Naive thymus-derived CD4-positive, alpha-beta T cell (primary cell): ENCODE measurements around the gene PCDHGC5. TPM values are rescaled to one million over a fixed set of nuclear protein-coding genes. Genes with fewer than 3 reads are reported as not detected.

ENCODE experiments used
- ATAC-seq: fragments of 150-1000 bp; cut with Tn5 transposase; 2 replicates; pipeline ENCODE4 v1.10.0; 2021; ENCODE audit warnings: mild to moderate bottlenecking, moderate library complexity
- CTCF ChIA-PET: fragments of 350-600 bp; sonication (Branson Sonifier 250); formaldehyde crosslinking; loops from one replicate; lab custom pipeline; 2021; ENCODE audit warnings: antibody characterized with exemption; lab: Charles Lee
- POLR2A ChIA-PET: fragments of 350-600 bp; sonication (Branson Sonifier 250); formaldehyde crosslinking; loops from one replicate; lab custom pipeline; 2021; ENCODE audit warnings: antibody characterized with exemption, inconsistent platforms; lab: Charles Lee
- DNase-seq, 9 donors: peaks; one replicate each; pipeline versions ENCODE4 v3.0.0 to v3.0.0-alpha.2; 2020 to 2022; ENCODE audit warnings: mixed read lengths in 1 of 9
- H3K27ac ChIP-seq: one replicate; pipeline ENCODE4 v1.7.0; 2013; ENCODE audit warnings: mild to moderate bottlenecking, low read depth, low read length, moderate library complexity
- H3K27me3 ChIP-seq, 2 donors: one replicate each; pipeline ENCODE4 v1.7.0; 2013; ENCODE audit warnings: low read length in 2 of 2, mild to moderate bottlenecking in 2 of 2, moderate library complexity in 2 of 2; ENCODE audit not compliant: control insufficient read depth in 2 of 2, insufficient read depth in 2 of 2
- H3K36me3 ChIP-seq, 3 experiments: 1 replicate in 2 of 3; 2 replicates in 1 of 3; pipeline ENCODE4 v1.7.0; 2013; ENCODE audit warnings: low read length in 3 of 3, mild to moderate bottlenecking in 3 of 3, moderate library complexity in 1 of 3; ENCODE audit not compliant: insufficient read depth in 3 of 3, control insufficient read depth in 2 of 3
- H3K4me1 ChIP-seq, 2 donors: one replicate each; pipeline ENCODE4 v1.7.0; 2013; ENCODE audit warnings: low read length in 2 of 2, mild to moderate bottlenecking in 2 of 2, moderate library complexity in 1 of 2; ENCODE audit not compliant: control insufficient read depth in 2 of 2, insufficient read depth in 2 of 2
- H3K4me3 ChIP-seq: 2 replicates; pipeline ENCODE4 v1.7.0; 2013; ENCODE audit warnings: mild to moderate bottlenecking, low read length
- H3K9me3 ChIP-seq, 3 experiments: 1 replicate in 2 of 3; 2 replicates in 1 of 3; pipeline ENCODE4 v1.7.0; 2013; ENCODE audit warnings: low read length in 3 of 3; ENCODE audit not compliant: control insufficient read depth in 2 of 3
- H3K27ac Mint-ChIP-seq, 9 donors: one replicate each; pipeline ENCODE4 v1.8.0; 2020 to 2022; ENCODE audit warnings: mixed read lengths in 9 of 9, mild to moderate bottlenecking in 8 of 9, moderate library complexity in 5 of 9, inconsistent platforms in 2 of 9
- H3K27me3 Mint-ChIP-seq, 5 donors: one replicate each; pipeline ENCODE4 v1.8.0; 2021 to 2022; ENCODE audit warnings: mixed read lengths in 5 of 5, mild to moderate bottlenecking in 1 of 5
- H3K36me3 Mint-ChIP-seq, 5 donors: one replicate each; pipeline ENCODE4 v1.8.0; 2020 to 2022; ENCODE audit warnings: mixed read lengths in 5 of 5, mild to moderate bottlenecking in 3 of 5, inconsistent platforms in 1 of 5
- H3K4me1 Mint-ChIP-seq, 7 donors: one replicate each; pipeline ENCODE4 v1.8.0; 2020 to 2022; ENCODE audit warnings: mixed read lengths in 7 of 7, mild to moderate bottlenecking in 3 of 7, inconsistent platforms in 1 of 7
- H3K4me3 Mint-ChIP-seq, 10 donors: one replicate each; pipeline ENCODE4 v1.8.0; 2020 to 2022; ENCODE audit warnings: mild to moderate bottlenecking in 10 of 10, mixed read lengths in 10 of 10, moderate library complexity in 6 of 10, inconsistent platforms in 2 of 10
- H3K9me3 Mint-ChIP-seq, 11 donors: one replicate each; pipeline ENCODE4 v1.8.0; 2020 to 2022; ENCODE audit warnings: mixed read lengths in 11 of 11, mild to moderate bottlenecking in 4 of 11, inconsistent platforms in 1 of 11, moderate library complexity in 1 of 11
- intact Hi-C, 2 donors: fragments of 100-400 bp; cut with micrococcal nuclease; formaldehyde crosslinking; loops; one replicate each; pipeline ENCODE4 v1.15.1; 2023
- polyA plus RNA-seq, 2 donors: library from polyadenylated mRNA; unstranded; fragments of 300-500 nt; fragmentation: Illumina TruSeq; gene quantifications; one replicate each; pipeline ENCODE4 v1.2.3, GENCODE V29; 2021
- total RNA-seq, 6 experiments: library from RNA in 5 of 6; stranded (reverse) in 5 of 6; gene quantifications; 1 replicate in 5 of 6; 2 replicates in 1 of 6; pipeline ENCODE4 v1.2.3 and lab custom pipeline; 2021 to 2026

The PCDHGC5 gene
- total and polyA plus RNA-seq, 7 experiments from 2014 or later: 0.13 TPM; not detected in 6

- no peak for DNase-seq
- no peak overlapping the region for H3K4me3 Mint-ChIP-seq
- peaks cover 0 to 5% (median 0%) of the 10 kb centered on the region in 11 donors for H3K9me3 Mint-ChIP-seq
- ATAC-seq: no peak
- peaks cover 47 to 77% (median 51%) of the 10 kb centered on the region in 5 donors for H3K27me3 Mint-ChIP-seq
- H3K36me3 Mint-ChIP-seq: peaks cover 0 to 5% (median 4%) of the 10 kb centered on the region in 5 donors
- H3K27ac Mint-ChIP-seq: no peak overlapping the region
- H3K4me1 Mint-ChIP-seq: peaks cover 1 to 24% (median 11%) of the 10 kb centered on the region in 7 donors
- intact Hi-C loops: no loop called here
- H3K4me3 ChIP-seq: no peak overlapping the region
- H3K36me3 ChIP-seq: no peaks in the 10 kb centered on the region
- H3K27ac ChIP-seq: no peak overlapping the region
- peaks cover 0 to 3% of the 10 kb centered on the region in 2 donors for H3K27me3 ChIP-seq
- H3K4me1 ChIP-seq: no peaks in the 10 kb centered on the region
- H3K9me3 ChIP-seq: no peaks in the 10 kb centered on the region
- POLR2A ChIA-PET: no interaction called here
- CTCF ChIA-PET: no interaction called here
Observed at GRCh38 chr5:141494761-141495452, 6.0 kb downstream of the PCDHGC5 start.

GRCh38 chr5:141495453-141495811 is 6.6 kb downstream of the PCDHGC5 start:
- POLR2A ChIA-PET: no interaction called here
- DNase-seq: no peak
- Histone ChIP-seq H3K27ac (no peak overlapping the region), H3K36me3 (no peaks in the 10 kb centered on the region), H3K27me3 (peaks cover 0 to 3% of the 10 kb centered on the region in 2 donors), H3K4me1 (no peaks in the 10 kb centered on the region), H3K9me3 (no peaks in the 10 kb centered on the region), H3K4me3 (no peak overlapping the region)
- Mint-ChIP-seq H3K36me3 (peaks cover 0 to 5% (median 4%) of the 10 kb centered on the region in 5 donors), H3K9me3 (peaks cover 0 to 5% (median 0%) of the 10 kb centered on the region in 11 donors), H3K4me3 (peak overlapping the region in 1 of 10 donors; percentile 20), H3K27ac (no peak overlapping the region), H3K4me1 (peaks cover 1 to 24% (median 11%) of the 10 kb centered on the region in 7 donors), H3K27me3 (peaks cover 42 to 71% (median 46%) of the 10 kb centered on the region in 5 donors)
- no peak for ATAC-seq
- intact Hi-C loops: no loop called here
- CTCF ChIA-PET: no interaction called here

GRCh38 chr5:141496038-141496437 is 7.2 kb downstream of the PCDHGC5 start:
- Histone ChIP-seq H3K9me3 (no peaks in the 10 kb centered on the region), H3K27ac (no peak overlapping the region), H3K27me3 (peaks cover 0 to 3% of the 10 kb centered on the region in 2 donors), H3K36me3 (no peaks in the 10 kb centered on the region), H3K4me3 (no peak overlapping the region), H3K4me1 (no peaks in the 10 kb centered on the region)
- Mint-ChIP-seq H3K36me3 (peaks cover 0 to 5% (median under 1%) of the 10 kb centered on the region in 5 donors), H3K27me3 (peaks cover 36 to 65% (median 40%) of the 10 kb centered on the region in 5 donors), H3K27ac (no peak overlapping the region), H3K9me3 (peaks cover 0 to 3% (median 0%) of the 10 kb centered on the region in 11 donors), H3K4me1 (peaks cover 1 to 20% (median 10%) of the 10 kb centered on the region in 7 donors), H3K4me3 (no peak overlapping the region)
- intact Hi-C loops: no loop called here
- POLR2A ChIA-PET: no interaction called here
- DNase-seq (no peak), ATAC-seq (no peak)
- CTCF ChIA-PET: no interaction called here

- Histone ChIP-seq H3K36me3 (no peaks in the 10 kb centered on the region), H3K4me1 (no peaks in the 10 kb centered on the region), H3K27me3 (no peaks in the 10 kb centered on the region), H3K4me3 (no peak overlapping the region), H3K9me3 (no peaks in the 10 kb centered on the region), H3K27ac (no peak overlapping the region)
- POLR2A ChIA-PET: no interaction called here
- peaks cover 0 to 2% (median 0%) of the 10 kb centered on the region in 11 donors for H3K9me3 Mint-ChIP-seq
- H3K4me3 Mint-ChIP-seq: no peak overlapping the region
- H3K36me3 Mint-ChIP-seq: no peaks in the 10 kb centered on the region
- H3K27me3 Mint-ChIP-seq: peaks cover 3 to 27% (median 15%) of the 10 kb centered on the region in 5 donors
- DNase-seq: no peak
- CTCF ChIA-PET: interaction anchor here (1.5 kb wide), 1 partner anchor 10 kb away, joined by 3 read pairs; no protein-coding TSS in a partner anchor
- no peaks in the 10 kb centered on the region for H3K4me1 Mint-ChIP-seq
- no peak for ATAC-seq
- intact Hi-C loops: no loop called here
- H3K27ac Mint-ChIP-seq: no peak overlapping the region
Observed at GRCh38 chr5:141501761-141502160, 12.9 kb downstream of the PCDHGC5 start.

- Mint-ChIP-seq H3K36me3 (no peaks in the 10 kb centered on the region), H3K27me3 (peaks cover 0 to 16% (median 4%) of the 10 kb centered on the region in 5 donors), H3K9me3 (peaks cover 0 to 2% (median 0%) of the 10 kb centered on the region in 11 donors), H3K4me1 (no peaks in the 10 kb centered on the region), H3K27ac (no peak overlapping the region), H3K4me3 (no peak overlapping the region)
- Histone ChIP-seq H3K4me3 (no peak overlapping the region), H3K27ac (no peak overlapping the region), H3K27me3 (no peaks in the 10 kb centered on the region), H3K4me1 (no peaks in the 10 kb centered on the region), H3K36me3 (no peaks in the 10 kb centered on the region), H3K9me3 (no peaks in the 10 kb centered on the region)
- POLR2A ChIA-PET: no interaction called here
- intact Hi-C loops: no loop called here
- no peak for ATAC-seq
- DNase-seq: no peak
- CTCF ChIA-PET: no interaction called here
Observed at GRCh38 chr5:141503681-141504080, 14.8 kb downstream of the PCDHGC5 start.

- intact Hi-C loops: no loop called here
- H3K27me3 Mint-ChIP-seq: peaks cover 0 to 13% (median 4%) of the 10 kb centered on the region in 5 donors
- CTCF ChIA-PET: no interaction called here
Observed at GRCh38 chr5:141504216-141504615, 15.3 kb downstream of the PCDHGC5 start.

More at GRCh38 chr5:141504216-141504615, 15.3 kb downstream of the PCDHGC5 start:
- no peaks in the 10 kb centered on the region for H3K9me3 ChIP-seq
- POLR2A ChIA-PET: no interaction called here
- H3K4me3 ChIP-seq: no peak overlapping the region
- ATAC-seq (no peak), DNase-seq (no peak)
- no peaks in the 10 kb centered on the region for H3K36me3 ChIP-seq
- Mint-ChIP-seq H3K9me3 (peaks cover 0 to 2% (median 0%) of the 10 kb centered on the region in 11 donors), H3K27ac (no peak overlapping the region), H3K36me3 (no peaks in the 10 kb centered on the region), H3K4me3 (no peak overlapping the region), H3K4me1 (peaks cover 0 to 4% (median 0%) of the 10 kb centered on the region in 7 donors)
- H3K27ac ChIP-seq: no peak overlapping the region
- no peaks in the 10 kb centered on the region for H3K4me1 ChIP-seq
- H3K27me3 ChIP-seq: no peaks in the 10 kb centered on the region
